ENCODE results near the gene ELANE.

- TF ChIP-seq, protein P1, sequence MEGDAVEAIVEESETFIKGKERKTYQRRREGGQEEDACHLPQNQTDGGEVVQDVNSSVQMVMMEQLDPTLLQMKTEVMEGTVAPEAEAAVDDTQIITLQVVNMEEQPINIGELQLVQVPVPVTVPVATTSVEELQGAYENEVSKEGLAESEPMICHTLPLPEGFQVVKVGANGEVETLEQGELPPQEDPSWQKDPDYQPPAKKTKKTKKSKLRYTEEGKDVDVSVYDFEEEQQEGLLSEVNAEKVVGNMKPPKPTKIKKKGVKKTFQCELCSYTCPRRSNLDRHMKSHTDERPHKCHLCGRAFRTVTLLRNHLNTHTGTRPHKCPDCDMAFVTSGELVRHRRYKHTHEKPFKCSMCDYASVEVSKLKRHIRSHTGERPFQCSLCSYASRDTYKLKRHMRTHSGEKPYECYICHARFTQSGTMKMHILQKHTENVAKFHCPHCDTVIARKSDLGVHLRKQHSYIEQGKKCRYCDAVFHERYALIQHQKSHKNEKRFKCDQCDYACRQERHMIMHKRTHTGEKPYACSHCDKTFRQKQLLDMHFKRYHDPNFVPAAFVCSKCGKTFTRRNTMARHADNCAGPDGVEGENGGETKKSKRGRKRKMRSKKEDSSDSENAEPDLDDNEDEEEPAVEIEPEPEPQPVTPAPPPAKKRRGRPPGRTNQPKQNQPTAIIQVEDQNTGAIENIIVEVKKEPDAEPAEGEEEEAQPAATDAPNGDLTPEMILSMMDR (IDR thresholded peaks at IDR 0.05 in 2 of 3, conservative IDR thresholded peaks at IDR 0.05 in 1 of 3; ENCODE audit: insufficient read depth in 2 of 3, low read depth in 1 of 3, low read length in 3 of 3) = no peak
- TF ChIP-seq KLF10 (CRISPR knock-in tag; IDR thresholded peaks at IDR 0.05) (no peak), BMI1 (IDR thresholded peaks at IDR 0.05; ENCODE audit: low read length) (no peak), RNF219 (CRISPR knock-in tag; IDR thresholded peaks at IDR 0.05) (no peak)
Observed at GRCh38 chr19:850979-851335, 1.1 kb upstream of the ELANE start.
